ENCODE results near the gene ANKRD12. TPM values are rescaled to one million over a fixed set of nuclear protein-coding genes. Genes with fewer than 3 reads are reported as not detected.
A peak's percentile ranks its signal among the peaks of the same experiment; 100 is the strongest.
"Not testable (repeated sequence)": the region's sequence is repeated elsewhere in the genome, so short reads cannot be mapped to it uniquely, and the experiment has no call there.

The ANKRD12 gene
- total RNA-seq (10 to 100 TPM; 36.7 to 49.0 (median 44.4) TPM), polyA plus RNA-seq (10 to 100 TPM in 1 of 3 donors, 1 to 10 TPM in 2; 5.7 to 12.0 (median 5.9) TPM)
- long read RNA-seq, donor 1, partial matches to known transcripts: 10 of 15 reads
- long read RNA-seq, donor 1, other reads (novel, unspliced or antisense): 5 of 15 reads
- long read RNA-seq, donor 2, partial matches to known transcripts: 32 of 75 reads
- long read RNA-seq, donor 2, other reads (novel, unspliced or antisense): 43 of 75 reads

DNA sequence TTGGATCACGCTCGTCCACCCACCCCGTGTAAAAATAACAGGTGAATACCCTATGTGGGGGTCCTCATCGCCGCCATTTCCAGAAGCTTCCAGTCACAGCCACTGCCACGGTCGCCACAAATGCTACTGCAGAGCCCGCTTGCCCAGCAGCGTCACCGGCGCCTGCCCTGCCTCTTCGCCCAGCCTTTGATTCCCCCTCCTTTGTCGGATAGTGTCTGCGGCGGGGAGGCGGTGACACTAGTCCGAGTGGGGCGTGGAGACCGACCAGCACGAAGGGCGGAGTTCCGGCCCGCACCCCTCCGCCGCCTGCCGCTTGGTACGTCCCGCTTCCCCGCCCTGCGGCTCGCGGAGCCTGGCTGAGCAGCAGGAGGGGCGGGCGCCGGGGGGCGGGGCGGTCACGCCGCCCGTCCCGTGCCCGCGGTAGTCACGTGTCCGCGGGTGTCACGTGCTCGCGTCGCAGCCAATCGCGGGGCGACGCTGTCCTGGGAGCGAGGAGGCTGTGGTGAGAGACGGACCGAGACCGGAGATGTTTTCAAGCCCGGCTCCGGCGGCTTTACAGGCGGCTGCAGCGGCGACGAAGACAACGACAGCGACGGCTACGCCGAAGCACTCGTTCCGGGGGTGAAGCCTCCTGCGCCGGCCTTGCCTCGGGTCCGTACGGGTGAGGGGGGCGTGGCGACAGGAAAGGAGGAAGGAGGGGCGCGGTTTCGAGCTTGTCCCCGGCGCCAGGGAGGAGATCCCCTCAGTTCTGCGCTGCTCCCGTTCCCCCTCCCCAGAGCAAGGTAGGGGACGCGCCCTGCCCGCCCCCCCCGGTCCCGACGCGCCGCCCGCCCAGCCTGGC lies at the start of gene ANKRD12:
Gene ANKRD12, plus strand, starts transcription at position 467 of the 841 bp plus-strand sequence. CDS start 45,652 bp downstream, outside the sequence.
- intact Hi-C loops (cut with DNase I): loop anchor here (2.0 kb wide), 1 partner anchor 34 kb away; the partner anchor contains the start of gene NDUFV2 (in 2 of the 2)
- H3K27ac ChIP-seq: peak within 1 kb of the TSS; percentile 99
- TF ChIP-seq, protein P1, sequence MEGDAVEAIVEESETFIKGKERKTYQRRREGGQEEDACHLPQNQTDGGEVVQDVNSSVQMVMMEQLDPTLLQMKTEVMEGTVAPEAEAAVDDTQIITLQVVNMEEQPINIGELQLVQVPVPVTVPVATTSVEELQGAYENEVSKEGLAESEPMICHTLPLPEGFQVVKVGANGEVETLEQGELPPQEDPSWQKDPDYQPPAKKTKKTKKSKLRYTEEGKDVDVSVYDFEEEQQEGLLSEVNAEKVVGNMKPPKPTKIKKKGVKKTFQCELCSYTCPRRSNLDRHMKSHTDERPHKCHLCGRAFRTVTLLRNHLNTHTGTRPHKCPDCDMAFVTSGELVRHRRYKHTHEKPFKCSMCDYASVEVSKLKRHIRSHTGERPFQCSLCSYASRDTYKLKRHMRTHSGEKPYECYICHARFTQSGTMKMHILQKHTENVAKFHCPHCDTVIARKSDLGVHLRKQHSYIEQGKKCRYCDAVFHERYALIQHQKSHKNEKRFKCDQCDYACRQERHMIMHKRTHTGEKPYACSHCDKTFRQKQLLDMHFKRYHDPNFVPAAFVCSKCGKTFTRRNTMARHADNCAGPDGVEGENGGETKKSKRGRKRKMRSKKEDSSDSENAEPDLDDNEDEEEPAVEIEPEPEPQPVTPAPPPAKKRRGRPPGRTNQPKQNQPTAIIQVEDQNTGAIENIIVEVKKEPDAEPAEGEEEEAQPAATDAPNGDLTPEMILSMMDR (IDR thresholded peaks at IDR 0.05): no peak
- peaks cover 45% of the 10 kb centered on the region for H3K4me1 ChIP-seq
- no peaks in the 10 kb centered on the region for H3K9me3 ChIP-seq
- ATAC-seq: peak; percentile 91 to 96 (median 94)
- DNase-seq: peak; percentile 97 to 99
- WGBS, 3 donors: 0 to 1% (median 0%) methylated on average over 38 to 95 of the region's 95 CpGs
- peak within 1 kb of the TSS; percentile 88 for H3K4me3 ChIP-seq
- H3K27me3 ChIP-seq (ENCODE audit: insufficient read depth in 3 of 3, low read length in 2 of 3): no peaks in the 10 kb centered on the region
- peaks cover 3 to 34% of the 10 kb centered on the region in 2 donors for H3K36me3 ChIP-seq (ENCODE audit: insufficient read depth in 1 of 2, low read depth in 1 of 2)

DNA sequence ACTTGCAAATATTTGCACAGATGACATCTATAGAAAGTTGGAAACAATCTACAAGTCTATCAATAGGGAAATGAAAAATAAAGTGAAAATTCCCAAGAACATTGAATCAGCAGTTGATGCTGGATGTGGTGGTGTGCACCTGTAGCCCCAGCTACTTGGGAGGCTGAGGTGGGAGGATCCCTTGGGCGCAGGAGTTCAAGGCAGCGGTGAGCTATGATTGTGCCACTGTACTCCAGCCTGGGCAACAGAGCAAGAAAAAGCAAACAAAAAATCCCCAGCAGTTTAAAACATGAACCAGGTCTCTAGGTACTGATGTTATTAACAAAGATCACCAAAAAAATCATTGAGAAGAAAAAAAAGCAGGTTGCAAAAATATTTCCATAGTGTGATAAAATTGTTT lies 49.4 kb upstream of the ANKRD12 start:
- intact Hi-C loops (cut with DNase I): no loop called here
- H3K4me1 ChIP-seq: no peaks in the 10 kb centered on the region
- H3K27ac ChIP-seq: no peak overlapping the region
- no peaks in the 10 kb centered on the region for H3K9me3 ChIP-seq
- TF ChIP-seq, protein P1 (IDR thresholded peaks at IDR 0.05): no peak
- no peaks in the 10 kb centered on the region for H3K27me3 ChIP-seq (ENCODE audit: insufficient read depth in 3 of 3, low read length in 2 of 3)
- H3K36me3 ChIP-seq (ENCODE audit: insufficient read depth in 1 of 2, low read depth in 1 of 2): no peaks in the 10 kb centered on the region
- no peak overlapping the region for H3K4me3 ChIP-seq
- ATAC-seq (no peak), DNase-seq (no peak)
- WGBS, 3 donors: 96 to 100% (median 98%) methylated on average over 2 of the region's 2 CpGs

DNA sequence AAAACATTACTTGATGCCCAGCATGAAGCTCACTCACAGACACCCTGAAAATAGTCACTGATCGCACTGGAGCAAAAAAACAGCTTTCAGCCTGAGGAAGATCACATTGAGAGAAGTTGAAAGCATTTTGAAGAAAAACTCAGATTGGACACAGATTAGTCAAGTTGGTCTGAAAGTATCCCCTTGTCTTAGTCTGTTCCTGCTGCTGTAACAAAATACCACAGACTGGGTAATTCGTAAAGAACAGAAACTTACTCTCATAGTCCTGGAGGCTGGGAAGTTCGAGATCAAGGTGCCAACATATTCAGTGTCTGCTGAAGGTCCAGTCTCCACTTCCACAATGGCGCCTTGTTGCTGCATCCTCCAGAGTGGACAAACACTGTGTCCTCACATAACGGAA lies 48.3 kb upstream of the ANKRD12 start:
- intact Hi-C loops (cut with DNase I): no loop called here
- ATAC-seq: no peak

DNA sequence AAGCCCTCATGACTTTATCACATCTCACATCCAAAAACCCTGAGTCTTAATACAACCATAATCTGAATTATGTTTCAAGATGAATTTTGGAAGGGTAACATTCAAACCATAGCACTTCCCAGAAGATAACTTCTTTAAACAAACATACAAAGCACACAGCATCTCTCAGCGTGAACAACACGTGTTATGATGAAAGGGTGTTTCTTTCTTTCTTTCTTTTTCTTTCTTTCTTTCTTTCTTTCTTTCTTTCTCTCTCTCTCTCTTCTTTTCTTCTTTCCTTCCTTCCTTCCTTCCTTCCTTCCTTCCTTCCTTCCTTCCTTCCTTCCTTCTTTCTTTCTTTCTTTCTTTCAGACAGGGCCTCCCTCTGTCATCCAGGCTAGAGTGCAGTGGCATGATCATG lies 47.9 kb upstream of the ANKRD12 start:
- intact Hi-C loops (cut with DNase I); ATAC-seq; H3K9me3 ChIP-seq; H3K36me3 ChIP-seq (ENCODE audit: insufficient read depth in 1 of 2, low read depth in 1 of 2); H3K27ac ChIP-seq; H3K4me1 ChIP-seq; H3K4me3 ChIP-seq; H3K27me3 ChIP-seq (ENCODE audit: insufficient read depth in 3 of 3, low read length in 2 of 3); DNase-seq: not testable (repeated sequence)
- WGBS, 3 donors: 91 to 98% (median 96%) methylated on average over 2 of the region's 2 CpGs

More for the DNA sequence above, 48.3 kb upstream of the ANKRD12 start:
- no peaks in the 10 kb centered on the region for H3K4me1 ChIP-seq
- no peaks in the 10 kb centered on the region for H3K9me3 ChIP-seq
- no peak for DNase-seq
- no peaks in the 10 kb centered on the region for H3K27me3 ChIP-seq (ENCODE audit: insufficient read depth in 3 of 3, low read length in 2 of 3)
- WGBS, 3 donors: 95 to 97% (median 95%) methylated on average over 5 of the region's 5 CpGs
- H3K4me3 ChIP-seq: no peak overlapping the region
- TF ChIP-seq, protein P1 (IDR thresholded peaks at IDR 0.05): no peak
- H3K27ac ChIP-seq: no peak overlapping the region
- no peaks in the 10 kb centered on the region for H3K36me3 ChIP-seq (ENCODE audit: insufficient read depth in 1 of 2, low read depth in 1 of 2)

DNA sequence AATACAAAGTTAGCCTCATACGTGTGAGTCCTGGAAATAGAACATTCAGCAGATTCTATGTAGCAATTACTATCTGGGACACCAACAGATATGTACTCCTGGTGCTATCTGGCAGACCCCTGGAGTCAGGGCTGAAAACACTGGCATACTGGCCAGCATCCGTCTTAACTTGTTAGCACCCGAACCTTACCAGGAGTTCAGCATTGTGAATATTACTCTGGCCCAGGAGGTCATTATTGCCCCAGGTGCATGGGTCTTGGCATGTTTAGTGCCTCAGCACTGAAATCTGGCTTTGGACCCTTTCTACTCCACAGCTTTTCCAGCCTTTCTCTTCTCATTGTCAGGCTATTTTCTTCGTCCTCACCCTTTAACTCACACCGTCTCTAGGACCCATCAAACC lies 46.0 kb upstream of the ANKRD12 start:
- H3K36me3 ChIP-seq (ENCODE audit: insufficient read depth in 1 of 2, low read depth in 1 of 2): no peaks in the 10 kb centered on the region
- H3K27me3 ChIP-seq (ENCODE audit: insufficient read depth in 3 of 3, low read length in 2 of 3): no peaks in the 10 kb centered on the region
- no peaks in the 10 kb centered on the region for H3K4me1 ChIP-seq
- TF ChIP-seq, protein P1 (IDR thresholded peaks at IDR 0.05): no peak
- ATAC-seq (no peak), DNase-seq (no peak)
- no peaks in the 10 kb centered on the region for H3K9me3 ChIP-seq
- intact Hi-C loops (cut with DNase I): no loop called here
- H3K27ac ChIP-seq: no peak overlapping the region
- 79 to 91% (median 83%) methylated on average over 5 of the region's 5 CpGs for WGBS, 3 donors
- no peak overlapping the region for H3K4me3 ChIP-seq

All from psoas muscle (tissue), 8 donors.